CD1c-positive myeloid dendritic cell (primary cell): ENCODE data around the gene MYB.
A peak's percentile ranks its signal among the peaks of the same experiment; 100 is the strongest.

Experiments
- DNase-seq: peaks from one replicate; pipeline ENCODE4 v3.0.0-alpha.2; 2016; ENCODE audit errors: extremely low spot score

The MYB gene

DNA sequence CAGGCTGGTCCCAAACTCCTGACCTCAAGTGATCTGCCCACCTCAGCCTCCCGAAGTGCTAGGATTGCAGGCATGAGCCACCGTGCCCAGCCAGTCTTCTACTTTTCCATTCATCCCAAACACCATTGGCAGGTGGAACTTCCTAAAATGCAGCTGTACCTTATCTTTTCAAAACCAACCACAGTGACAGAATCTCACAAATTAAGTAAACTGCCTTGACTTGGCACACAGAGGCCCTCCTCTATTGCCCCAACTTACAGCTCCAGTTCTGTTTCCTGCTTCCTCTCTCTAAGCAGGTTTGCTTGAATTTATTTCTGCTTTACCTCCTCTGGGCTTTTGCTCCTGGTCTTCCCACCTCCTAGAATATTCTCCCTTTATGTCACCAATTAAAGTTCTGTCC lies 7.6 kb downstream of the MYB start:
- DNase-seq = no peak

- no peak for DNase-seq
These were observed 8.2 kb downstream of the MYB start for GRCh38 chr6:135189344-135189743.

GRCh38 chr6:135191508-135192255 lies 10.6 kb downstream of the MYB start:
- DNase-seq = peak; percentile 62

GRCh38 chr6:135192256-135193174 lies 11.4 kb downstream of the MYB start:
- no peak for DNase-seq

- DNase-seq = no peak
These were observed 12.1 kb downstream of the MYB start for GRCh38 chr6:135193221-135193620.

DNA sequence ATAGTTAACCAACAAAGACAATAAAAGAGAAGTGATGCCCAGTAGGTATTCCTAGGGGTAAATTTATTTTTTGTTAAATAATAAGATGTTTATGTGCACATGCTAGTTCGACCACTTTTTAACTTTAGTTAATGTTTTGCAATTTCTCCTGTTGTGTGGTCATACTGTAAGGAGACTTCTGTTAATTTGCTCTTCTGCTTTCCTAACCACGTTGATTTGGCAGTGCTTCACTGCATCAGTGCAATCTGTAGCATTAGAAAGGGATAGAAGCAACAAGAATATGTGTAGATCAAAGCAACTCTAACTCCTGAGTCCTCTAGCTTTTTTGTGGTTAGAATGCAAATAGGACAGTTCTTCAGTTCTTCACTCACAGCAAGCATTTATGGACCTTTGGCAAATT lies 13.9 kb downstream of the MYB start:
- peak; percentile 55 for DNase-seq

- DNase-seq = peak; percentile 20
These were observed 14.4 kb downstream of the MYB start for GRCh38 chr6:135195522-135195921.

DNA sequence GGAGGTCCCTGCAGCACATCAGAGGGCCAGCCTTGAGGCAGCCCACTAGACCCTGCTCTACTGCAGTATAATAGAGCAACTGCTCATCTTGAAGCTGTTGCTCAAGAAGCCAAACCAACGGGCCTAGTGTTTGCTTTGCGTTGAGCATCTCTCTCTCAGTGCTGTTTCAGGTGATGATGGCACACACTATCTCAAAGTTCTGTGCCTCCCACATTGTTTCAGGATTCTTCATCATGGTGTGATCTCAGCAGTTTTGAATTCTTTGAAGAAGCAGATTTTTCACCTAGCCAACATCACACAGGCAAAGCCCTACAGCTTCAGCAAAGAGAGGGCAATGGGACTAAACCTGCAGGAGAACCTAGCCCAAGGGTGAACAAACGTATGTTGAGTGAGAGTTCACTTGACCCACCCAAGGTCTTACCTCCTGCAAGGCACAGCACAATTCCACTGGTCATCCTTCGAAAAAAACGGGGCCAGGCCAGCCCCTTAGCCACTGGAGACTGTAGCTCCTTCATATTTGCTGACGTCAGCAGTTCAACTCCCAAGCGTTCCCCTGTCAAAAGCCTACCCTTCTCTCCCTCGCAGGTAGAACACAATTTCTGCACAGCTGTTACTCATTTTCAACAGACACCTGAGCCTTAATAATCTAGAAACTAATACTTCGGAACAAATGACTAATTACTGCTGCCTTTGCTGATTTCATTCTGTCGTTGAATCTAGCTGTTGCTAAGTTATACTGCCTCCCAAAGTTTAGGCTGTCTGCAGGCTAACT lies 15.8 kb downstream of the MYB start:
- DNase-seq = no peak

DNA sequence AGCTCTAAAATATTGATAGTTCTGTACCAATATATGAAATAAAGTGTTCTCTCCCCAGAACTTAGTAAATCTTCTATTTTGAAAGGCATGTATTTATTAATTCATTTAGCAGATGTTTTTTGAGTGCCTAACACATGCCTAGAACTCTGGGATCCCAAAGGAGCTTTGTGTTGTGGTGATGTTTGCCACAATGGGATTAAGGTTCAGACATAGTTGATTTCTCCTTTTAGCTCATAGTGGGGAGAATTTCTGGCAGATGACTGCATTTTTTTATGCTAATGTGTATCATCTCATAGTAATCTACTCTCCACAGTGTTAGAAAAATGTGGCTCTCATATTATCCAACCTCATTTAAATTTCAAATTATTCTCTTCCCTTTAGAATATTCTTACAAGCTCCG lies 21.7 kb downstream of the MYB start:
- DNase-seq = no peak

- DNase-seq = peak; percentile 13
These were observed 23.8 kb downstream of the MYB start for GRCh38 chr6:135204951-135205350.

- DNase-seq = peak; percentile 57
These were observed 28.7 kb downstream of the MYB start for GRCh38 chr6:135209803-135210202.

DNA sequence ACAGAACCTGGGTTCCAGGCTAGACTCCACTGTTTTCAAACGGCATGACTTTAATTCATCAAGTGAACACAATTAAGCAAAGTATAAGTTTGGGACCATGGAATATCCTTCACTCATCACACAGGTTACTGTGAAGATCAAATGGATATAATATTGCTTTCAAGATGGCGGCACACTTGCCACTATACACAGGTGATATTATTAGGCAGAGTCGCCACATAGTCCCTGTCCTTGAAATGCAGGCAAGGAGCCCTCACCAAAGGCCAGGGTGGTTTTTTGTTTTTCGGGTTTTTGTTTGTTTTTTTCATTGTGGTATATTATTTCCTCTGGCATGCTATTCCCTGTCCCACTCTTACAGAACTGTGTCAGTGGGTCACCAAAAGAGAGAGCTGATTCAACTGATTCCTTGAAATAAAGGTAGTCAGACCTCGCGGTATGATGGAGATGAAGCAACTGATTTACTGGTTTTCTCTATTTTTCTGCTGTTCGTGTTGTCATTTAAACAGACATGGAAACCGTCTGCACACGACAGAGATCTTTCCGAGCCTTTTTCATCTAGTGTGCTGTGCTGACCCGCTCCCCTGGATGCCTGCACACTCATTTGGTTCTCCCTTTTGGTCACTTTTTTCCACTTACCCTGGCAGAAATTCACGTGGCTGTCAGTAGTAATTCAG lies 29.7 kb downstream of the MYB start:
- no peak for DNase-seq

DNA sequence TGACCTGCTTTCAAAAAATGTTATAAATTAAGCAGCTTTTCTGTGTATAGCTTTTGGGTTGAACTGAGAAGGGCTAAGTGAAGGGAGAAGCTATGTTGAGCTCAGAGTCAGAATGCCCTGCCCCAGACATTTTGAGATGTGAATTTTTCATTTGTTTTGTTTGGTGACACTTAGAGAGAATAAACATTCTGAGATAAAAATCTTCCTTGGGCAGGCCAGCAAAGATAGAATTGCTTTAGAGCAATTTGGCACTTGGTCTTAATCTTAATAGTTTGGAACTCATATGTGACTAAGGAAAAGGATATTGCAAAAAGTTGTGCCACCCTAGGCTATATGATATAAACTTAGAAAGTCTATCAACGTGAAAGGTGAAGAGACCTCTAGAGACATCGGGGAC lies 30.2 kb downstream of the MYB start:
- DNase-seq = no peak

GRCh38 chr6:135212020-135212806 lies 31.1 kb downstream of the MYB start:
- no peak for DNase-seq

- DNase-seq = no peak
These were observed 31.8 kb downstream of the MYB start for GRCh38 chr6:135212935-135213334.

DNA sequence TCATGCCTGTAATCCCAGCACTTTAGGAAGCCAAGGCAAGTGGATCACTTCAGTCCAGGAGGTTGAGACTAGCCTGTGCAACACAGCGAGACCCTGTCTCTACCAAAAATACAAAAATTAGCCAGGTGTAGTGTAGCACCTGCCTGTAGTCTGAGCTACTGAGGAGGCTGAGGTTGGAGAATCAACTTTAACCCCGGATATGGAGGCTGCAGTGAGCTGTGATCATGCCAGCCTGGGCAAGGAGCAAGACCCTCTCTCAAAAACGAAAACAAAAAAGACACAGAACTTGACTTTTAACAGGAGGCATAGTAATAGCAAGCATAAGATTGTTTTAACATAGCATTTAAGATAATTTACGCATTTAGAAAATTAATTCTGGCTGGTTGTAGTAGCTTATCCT lies 32.5 kb downstream of the MYB start:
- DNase-seq = no peak

DNA sequence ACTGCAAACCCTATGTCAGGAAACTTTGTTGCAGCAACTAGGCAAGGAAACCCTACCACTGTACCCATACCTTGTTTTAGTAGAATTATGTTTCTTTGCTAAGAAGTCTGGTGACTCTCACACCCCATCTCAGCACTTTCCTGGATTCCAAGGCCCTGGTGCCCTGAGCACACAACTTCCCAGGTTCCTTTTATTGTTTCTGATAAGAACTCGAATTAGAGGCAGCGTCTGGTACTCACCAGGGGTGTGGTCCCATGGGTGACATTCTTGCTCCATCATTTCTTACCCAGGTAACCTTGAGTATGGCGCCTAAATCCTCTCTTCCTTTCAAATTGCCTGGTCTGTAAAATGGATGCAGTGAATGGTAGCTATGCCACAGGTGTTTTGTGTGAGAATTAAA lies 34.1 kb downstream of the MYB start:
- no peak for DNase-seq

DNA sequence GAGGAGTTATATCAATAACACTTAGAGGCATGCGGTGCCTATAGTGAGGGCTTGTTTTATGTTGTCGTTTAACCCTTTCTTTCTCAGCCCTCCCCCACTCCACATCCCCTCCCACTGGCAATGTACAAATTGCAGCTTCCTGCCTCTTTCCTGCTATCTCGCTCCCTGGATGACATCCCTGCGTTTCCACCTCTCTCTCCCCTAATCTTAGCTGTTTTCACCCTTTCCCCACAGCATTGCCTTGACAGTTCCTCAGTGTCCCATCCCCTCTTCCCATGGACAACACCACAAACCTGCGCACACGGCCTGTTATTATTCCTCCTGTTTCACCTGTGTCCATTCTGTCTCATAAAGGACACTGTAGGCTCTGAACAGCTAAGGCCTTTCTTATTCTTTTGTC lies 34.5 kb downstream of the MYB start:
- no peak for DNase-seq

GRCh38 chr6:135217663-135218062 lies 36.6 kb downstream of the MYB start:
- DNase-seq = no peak

GRCh38 chr6:135219346-135219745 lies 38.2 kb downstream of the MYB start:
- DNase-seq = no peak

GRCh38 chr6:135221042-135221441 lies 39.9 kb downstream of the MYB start:
- DNase-seq = no peak
